Skeletal muscle tissue (tissue), 4 donors: Measurements from ENCODE around the gene CELA2A. TPM values are rescaled to one million over a fixed set of nuclear protein-coding genes. Genes with fewer than 3 reads are reported as not detected.
"Not testable (repeated sequence)": the region's sequence is repeated elsewhere in the genome, so short reads cannot be mapped to it uniquely, and the experiment has no call there.

Experiments used
- H3K27ac ChIP-seq: one replicate; pipeline ENCODE4 v1.7.0; 2013; ENCODE audit warnings: mild to moderate bottlenecking, low read depth, low read length, inconsistent platforms
- H3K27me3 ChIP-seq, 3 donors: one replicate each; pipeline ENCODE4 v1.7.0; 2013; ENCODE audit warnings: low read length in 3 of 3; ENCODE audit not compliant: control insufficient read depth in 3 of 3, insufficient read depth in 3 of 3
- H3K36me3 ChIP-seq, 3 donors: one replicate each; pipeline ENCODE4 v1.7.0; 2013; ENCODE audit warnings: low read length in 3 of 3; ENCODE audit not compliant: control insufficient read depth in 3 of 3, insufficient read depth in 3 of 3
- H3K4me1 ChIP-seq, 3 donors: one replicate each; pipeline ENCODE4 v1.7.0; 2013; ENCODE audit warnings: low read length in 3 of 3, mild to moderate bottlenecking in 3 of 3; ENCODE audit not compliant: control insufficient read depth in 3 of 3, insufficient read depth in 3 of 3
- H3K4me3 ChIP-seq, 3 donors: one replicate each; pipeline ENCODE4 v1.7.0; 2013; ENCODE audit warnings: low read length in 3 of 3
- H3K9ac ChIP-seq, 3 donors: one replicate each; pipeline ENCODE4 v1.7.0; 2013; ENCODE audit warnings: low read length in 3 of 3, mild to moderate bottlenecking in 3 of 3, moderate library complexity in 2 of 3, low read depth in 1 of 3
- H3K9me3 ChIP-seq, 3 donors: one replicate each; pipeline ENCODE4 v1.7.0; 2013; ENCODE audit warnings: low read length in 3 of 3; ENCODE audit not compliant: control insufficient read depth in 3 of 3
- total RNA-seq: library from RNA; depleted of rRNA; stranded (reverse); fragments of >200 nt; gene quantifications from one replicate; pipeline ENCODE4 v1.2.3, GENCODE V29; 2014
- donor health status: Osteomylitis.

Gene CELA2A
- total RNA-seq, 1 donor from 2014 or later, result not detected

DNA sequence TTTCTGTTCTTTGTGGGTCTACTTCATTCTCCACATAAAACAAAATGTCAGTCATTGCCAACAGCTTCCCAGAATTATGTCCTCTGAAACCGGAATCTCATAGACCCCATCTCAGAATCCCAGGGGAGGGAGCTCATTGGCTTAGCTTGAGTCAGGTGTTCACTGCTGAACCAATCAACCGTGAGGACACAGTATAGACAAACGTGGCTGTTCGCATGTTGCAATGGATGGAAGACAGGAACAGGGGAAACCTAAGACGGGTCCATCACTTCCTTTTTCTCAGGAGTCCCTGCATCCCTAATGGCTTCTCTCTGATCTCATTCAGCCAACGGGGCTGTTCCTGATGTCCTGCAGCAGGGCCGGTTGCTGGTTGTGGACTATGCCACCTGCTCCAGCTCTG is 9.1 kb downstream of the CELA2A start:
- Histone ChIP-seq H3K27ac (no peak overlapping the region), H3K4me1 (no peaks in the 10 kb centered on the region), H3K9ac (no peak overlapping the region), H3K9me3 (no peaks in the 10 kb centered on the region), H3K4me3 (no peak overlapping the region), H3K27me3 (no peaks in the 10 kb centered on the region), H3K36me3 (no peaks in the 10 kb centered on the region)

DNA sequence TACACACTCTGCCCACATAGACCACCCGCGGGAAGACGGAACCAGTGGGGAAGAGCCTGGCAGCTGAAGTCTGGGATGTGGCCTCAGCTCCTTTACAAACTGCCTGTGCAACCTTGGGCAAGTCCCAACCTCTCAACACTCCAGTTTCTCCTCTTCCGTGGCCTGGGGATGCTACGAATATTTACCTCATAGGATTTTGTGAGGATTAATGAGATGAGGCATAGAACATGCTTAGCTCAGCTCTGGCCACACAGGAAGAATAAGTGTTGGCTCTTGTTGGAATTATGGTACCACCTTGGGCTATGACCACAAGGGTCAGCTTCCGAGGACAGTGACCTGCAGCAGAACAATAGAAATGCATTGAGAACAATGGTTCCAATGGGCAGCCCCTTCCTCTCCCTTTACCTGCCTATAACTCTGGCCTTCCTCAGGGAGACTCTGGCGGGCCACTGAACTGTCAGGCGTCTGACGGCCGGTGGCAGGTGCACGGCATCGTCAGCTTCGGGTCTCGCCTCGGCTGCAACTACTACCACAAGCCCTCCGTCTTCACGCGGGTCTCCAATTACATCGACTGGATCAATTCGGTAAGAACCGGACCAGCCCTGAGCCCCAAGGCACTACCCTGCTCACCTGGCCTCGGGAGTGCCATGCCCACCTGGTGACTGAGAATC is 10.6 kb downstream of the CELA2A start:
- not testable (repeated sequence) for H3K36me3 ChIP-seq, H3K9ac ChIP-seq, H3K27ac ChIP-seq, H3K4me1 ChIP-seq, H3K27me3 ChIP-seq, H3K4me3 ChIP-seq, H3K9me3 ChIP-seq

DNA sequence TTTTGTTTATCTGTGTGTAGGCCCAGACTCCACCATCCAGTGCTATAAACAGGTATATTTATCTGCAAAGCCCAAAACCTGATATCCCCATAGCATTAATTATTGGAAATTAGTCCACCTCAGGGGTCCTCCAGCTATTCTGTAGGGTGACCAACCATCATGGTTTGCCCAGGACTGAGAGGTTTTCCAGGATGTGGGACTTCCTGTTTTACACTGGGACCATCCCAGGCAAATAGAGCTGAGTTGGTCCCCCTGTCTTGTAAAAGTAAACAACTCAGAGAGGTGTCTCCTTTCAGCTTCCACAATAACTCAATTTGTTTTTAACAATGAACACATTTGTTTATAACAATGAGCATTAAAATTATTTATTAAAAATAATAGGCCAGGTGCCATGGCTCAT is 11.6 kb downstream of the CELA2A start:
- Histone ChIP-seq H3K4me1 (no peaks in the 10 kb centered on the region), H3K36me3 (no peaks in the 10 kb centered on the region), H3K27ac (no peak overlapping the region), H3K4me3 (no peak overlapping the region), H3K27me3 (peaks cover 0 to 8% (median 0%) of the 10 kb centered on the region in 3 donors), H3K9me3 (no peaks in the 10 kb centered on the region), H3K9ac (no peak overlapping the region)

DNA sequence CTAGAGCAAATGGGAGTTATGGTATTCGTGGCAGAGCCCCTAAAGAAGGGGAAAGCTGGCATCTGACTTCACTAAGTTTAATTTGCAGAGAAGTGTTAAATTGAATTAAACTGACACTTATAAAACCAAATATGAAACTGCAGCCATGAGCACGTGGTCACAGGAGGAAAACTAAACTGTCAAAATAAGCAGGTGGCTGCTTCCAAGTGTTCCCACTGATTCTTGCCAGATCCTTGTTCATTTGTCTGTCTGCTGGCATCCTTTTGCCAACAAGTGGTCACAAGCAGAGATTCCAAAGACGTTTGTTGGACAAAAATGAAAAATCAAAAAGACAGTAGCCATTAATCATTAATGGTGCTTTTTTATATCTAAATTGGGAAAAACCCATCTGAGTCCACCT is 12.8 kb downstream of the CELA2A start:
- Histone ChIP-seq H3K27ac (no peak overlapping the region), H3K9ac (no peak overlapping the region)

DNA sequence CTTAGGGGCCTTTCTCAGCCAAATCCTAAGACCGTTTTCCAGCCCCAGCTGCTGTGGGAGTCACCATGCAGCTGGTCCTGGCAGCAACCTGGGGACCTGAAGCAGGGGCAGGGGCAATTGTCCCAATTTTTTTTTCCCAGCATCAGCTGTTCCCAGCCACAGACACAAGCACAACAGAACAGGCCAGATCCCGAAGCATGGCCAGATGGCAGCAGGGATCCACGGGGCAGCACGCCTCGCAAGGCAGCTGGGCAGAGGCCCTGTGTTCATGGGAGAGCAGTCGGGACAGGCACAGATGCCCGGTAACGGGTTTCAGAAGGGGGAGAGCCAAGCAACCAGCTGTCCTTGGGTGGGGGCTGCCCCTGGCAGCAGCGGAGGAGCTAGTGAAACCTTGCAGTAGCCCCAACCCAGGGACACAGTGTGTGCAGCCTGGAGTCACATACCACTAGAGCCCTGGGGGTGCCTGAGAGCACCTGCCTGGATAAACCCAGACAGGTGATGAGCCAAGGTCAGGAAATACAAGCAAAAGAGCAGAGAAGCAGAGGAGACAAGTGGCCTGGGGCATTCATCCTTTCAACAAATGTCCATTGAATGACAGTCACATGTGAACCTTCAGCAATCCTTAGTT is 13.4 kb downstream of the CELA2A start:
- H3K4me3 ChIP-seq, H3K9me3 ChIP-seq, H3K9ac ChIP-seq, H3K27ac ChIP-seq, H3K36me3 ChIP-seq, H3K4me1 ChIP-seq, H3K27me3 ChIP-seq: not testable (repeated sequence)

More for the DNA sequence above, 12.8 kb downstream of the CELA2A start:
- no peaks in the 10 kb centered on the region for H3K36me3 ChIP-seq
- no peaks in the 10 kb centered on the region for H3K9me3 ChIP-seq
- no peaks in the 10 kb centered on the region for H3K4me1 ChIP-seq
- H3K27me3 ChIP-seq, result peaks cover 0 to 8% (median 0%) of the 10 kb centered on the region in 3 donors
- no peak overlapping the region for H3K4me3 ChIP-seq

DNA sequence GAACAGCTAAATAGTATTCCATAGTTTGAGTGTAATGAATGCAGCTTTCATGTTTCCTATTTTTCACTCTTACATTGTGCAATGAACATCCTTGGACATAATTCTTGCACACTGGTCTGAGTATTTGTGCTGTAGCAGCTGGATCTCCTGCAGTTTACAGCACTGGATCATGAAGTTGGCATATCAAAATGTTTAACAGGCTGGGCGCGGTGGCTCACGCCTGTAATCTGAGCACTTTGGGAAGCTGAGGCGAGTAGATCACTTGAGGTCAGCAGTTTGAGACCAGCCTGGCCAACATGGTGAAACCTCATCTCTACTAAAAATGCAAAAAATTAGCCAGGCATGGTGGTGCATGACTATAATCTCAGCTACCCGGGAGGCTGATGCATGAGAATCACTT is 14.5 kb downstream of the CELA2A start:
- not testable (repeated sequence) for H3K27ac ChIP-seq, H3K9ac ChIP-seq, H3K27me3 ChIP-seq, H3K9me3 ChIP-seq, H3K4me1 ChIP-seq, H3K36me3 ChIP-seq, H3K4me3 ChIP-seq

DNA sequence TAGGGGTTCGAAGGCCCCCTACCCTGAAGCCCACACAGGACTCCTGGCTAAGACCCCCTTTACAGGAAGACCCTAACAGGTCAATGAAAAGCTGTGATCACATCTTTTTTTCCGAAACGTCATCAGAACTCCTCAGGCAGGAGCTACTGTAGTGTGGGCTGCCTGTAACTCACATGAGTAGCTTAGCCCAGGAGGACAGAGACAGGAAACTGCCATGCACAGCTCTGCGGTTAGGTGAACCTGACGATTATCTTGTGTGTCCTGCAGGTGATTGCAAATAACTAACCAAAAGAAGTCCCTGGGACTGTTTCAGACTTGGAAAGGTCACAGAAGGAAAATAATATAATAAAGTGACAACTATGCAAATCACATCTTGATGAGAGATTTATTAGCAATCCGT is 15.2 kb downstream of the CELA2A start:
- not testable (repeated sequence) for H3K9ac ChIP-seq, H3K4me3 ChIP-seq, H3K27me3 ChIP-seq, H3K27ac ChIP-seq, H3K36me3 ChIP-seq, H3K9me3 ChIP-seq, H3K4me1 ChIP-seq

DNA sequence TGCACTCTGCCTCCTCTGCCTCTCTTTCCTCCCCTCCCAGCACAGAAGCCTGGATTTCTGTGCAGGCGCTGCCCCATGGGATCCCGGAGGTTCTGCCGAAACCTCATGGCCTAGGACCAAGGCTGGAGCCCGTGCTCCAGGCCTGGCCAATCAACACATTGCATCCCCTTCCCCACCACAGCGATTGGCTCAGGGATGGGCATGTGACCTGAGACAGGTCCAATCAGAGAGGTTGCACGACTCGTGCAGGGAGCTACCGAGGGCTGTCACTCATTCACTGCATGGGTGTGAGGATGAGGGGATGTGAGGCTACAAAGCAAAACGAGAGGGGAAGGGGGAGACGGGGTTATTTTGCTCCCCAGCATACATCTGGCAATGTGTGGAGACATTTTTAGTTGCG is 16.1 kb downstream of the CELA2A start:
- Histone ChIP-seq H3K27ac (no peak overlapping the region), H3K4me3 (no peak overlapping the region), H3K4me1 (no peaks in the 10 kb centered on the region), H3K9ac (no peak overlapping the region), H3K27me3 (peaks cover 0 to 8% (median 0%) of the 10 kb centered on the region in 3 donors), H3K9me3 (no peaks in the 10 kb centered on the region), H3K36me3 (no peaks in the 10 kb centered on the region)

DNA sequence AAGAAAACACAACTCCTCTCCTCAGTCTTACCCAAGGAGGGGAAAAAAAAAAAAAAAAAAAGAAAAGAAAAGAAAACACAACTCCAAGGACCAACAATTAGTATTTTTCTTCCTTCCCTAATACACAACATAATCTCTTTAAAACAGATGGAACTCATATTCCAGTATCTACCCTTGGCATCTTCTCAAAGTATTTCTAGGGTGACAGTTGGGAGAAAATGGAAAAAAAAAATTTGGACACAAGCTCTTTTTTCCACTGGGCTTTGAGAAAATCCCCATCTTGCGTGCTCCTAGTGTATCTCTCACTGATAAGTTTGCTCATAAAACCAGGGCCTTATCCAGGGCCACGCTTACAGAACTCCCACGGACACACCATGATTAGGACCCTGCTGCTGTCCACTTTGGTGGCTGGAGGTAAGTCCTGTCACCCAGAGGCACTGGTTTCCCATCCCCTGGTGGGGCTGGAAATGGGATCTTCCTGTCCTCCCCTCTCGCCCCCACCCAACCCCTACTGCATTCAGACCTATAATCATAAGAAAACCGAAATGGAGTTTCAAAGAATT is 19.3 kb downstream of the CELA2A start, which contains the start of gene CELA2B:
Gene CELA2B (plus strand): TSS at position 353 of the 563 bp plus-strand sequence. CDS start 22 bp downstream, at position 375.
- Histone ChIP-seq H3K27me3 (peaks cover 0 to 8% (median 0%) of the 10 kb centered on the region in 3 donors), H3K36me3 (no peaks in the 10 kb centered on the region), H3K27ac (no peak within 1 kb of the TSS), H3K9ac (no peak within 1 kb of the TSS), H3K9me3 (no peaks in the 10 kb centered on the region), H3K4me1 (no peaks in the 10 kb centered on the region), H3K4me3 (no peak within 1 kb of the TSS)

DNA sequence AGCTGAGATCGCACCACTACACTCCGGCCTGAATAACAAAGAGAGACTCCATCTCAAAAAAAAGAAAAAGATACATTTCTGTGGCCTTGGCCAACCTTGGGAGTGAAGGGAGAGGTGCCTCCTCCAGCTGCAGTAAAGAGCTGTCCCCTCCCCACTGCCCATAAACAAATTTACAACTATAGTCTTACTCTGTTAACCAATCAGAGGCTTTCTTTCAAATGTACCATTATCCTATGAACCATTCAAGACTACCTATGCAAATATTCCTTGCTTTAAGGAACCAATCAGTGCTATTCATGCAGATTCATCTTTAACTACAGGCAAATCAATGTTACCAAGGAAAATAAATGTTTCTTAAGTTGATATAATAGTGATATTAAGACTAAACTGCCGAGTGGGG is 20.4 kb downstream of the CELA2A start:
- H3K9ac ChIP-seq, result no peak overlapping the region
- H3K27me3 ChIP-seq, result peaks cover 0 to 8% (median 0%) of the 10 kb centered on the region in 3 donors

More for the DNA sequence above, 20.4 kb downstream of the CELA2A start:
- Histone ChIP-seq H3K27ac (no peak overlapping the region), H3K9me3 (no peaks in the 10 kb centered on the region), H3K4me3 (no peak overlapping the region), H3K36me3 (no peaks in the 10 kb centered on the region), H3K4me1 (no peaks in the 10 kb centered on the region)
